ENCODE data around the gene AGBL4.

The AGBL4 gene

DNA sequence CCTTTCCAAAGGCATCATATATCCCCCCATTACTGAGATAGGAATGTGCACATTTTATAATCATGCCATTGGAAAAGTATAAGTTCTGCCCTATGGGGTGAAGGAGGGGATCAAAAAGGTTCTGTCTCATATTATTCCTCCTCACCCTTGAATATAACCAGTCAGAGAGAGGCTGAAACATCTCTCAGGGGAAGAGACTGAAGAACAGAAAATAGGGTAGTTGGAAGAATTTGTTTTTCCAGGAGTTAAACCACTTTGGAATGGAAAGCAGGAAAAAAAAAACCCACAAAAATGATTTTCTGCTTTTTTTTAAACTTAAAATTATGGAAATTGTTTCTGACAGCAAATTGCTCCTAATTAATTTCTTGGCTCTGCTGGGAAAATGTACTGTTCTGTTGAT, 1194.3 kb downstream of the AGBL4 start:
- DNase-seq (ENCODE audit: low read depth) = no peak

DNA sequence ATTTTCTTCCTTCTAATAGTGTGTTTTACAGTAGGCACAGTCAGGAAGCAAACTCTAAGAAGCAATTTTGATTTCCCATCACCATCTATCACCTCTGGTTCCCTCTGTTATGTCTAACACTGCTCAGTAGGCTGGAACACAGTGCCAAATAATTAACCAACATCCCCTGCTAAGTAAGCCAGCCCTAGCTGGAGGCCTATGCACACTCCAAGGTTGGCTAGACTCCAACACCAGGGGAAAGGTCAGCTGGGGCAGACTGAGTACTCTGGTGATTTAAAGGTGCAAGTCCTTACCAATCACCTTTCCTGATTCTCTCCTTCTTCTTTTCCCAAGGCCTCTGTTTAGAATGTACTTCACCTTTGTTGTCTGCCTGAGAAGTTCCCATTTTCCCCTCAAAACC, 1200.6 kb downstream of the AGBL4 start:
- no peak for DNase-seq (ENCODE audit: low read depth)

DNA sequence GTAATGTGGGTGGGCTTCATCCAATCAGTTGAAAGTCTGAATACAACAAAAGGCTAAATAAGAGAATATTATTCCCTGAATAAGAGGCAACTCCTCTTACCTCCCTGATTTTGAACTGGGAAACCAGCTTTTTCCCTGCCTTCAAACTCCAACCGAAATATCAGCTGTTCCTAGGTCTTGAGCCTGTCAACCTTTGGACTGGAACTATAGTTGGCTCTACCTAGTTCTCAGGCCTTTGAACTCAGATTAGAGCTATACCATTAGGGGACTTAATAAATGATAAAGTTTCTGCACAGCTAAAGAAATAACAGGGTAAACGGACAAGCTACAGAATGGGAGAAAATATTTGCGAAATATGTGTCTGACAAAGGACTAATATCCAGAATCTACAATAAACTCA, 1203.3 kb downstream of the AGBL4 start:
- DNase-seq (ENCODE audit: low read depth) = no peak

DNA sequence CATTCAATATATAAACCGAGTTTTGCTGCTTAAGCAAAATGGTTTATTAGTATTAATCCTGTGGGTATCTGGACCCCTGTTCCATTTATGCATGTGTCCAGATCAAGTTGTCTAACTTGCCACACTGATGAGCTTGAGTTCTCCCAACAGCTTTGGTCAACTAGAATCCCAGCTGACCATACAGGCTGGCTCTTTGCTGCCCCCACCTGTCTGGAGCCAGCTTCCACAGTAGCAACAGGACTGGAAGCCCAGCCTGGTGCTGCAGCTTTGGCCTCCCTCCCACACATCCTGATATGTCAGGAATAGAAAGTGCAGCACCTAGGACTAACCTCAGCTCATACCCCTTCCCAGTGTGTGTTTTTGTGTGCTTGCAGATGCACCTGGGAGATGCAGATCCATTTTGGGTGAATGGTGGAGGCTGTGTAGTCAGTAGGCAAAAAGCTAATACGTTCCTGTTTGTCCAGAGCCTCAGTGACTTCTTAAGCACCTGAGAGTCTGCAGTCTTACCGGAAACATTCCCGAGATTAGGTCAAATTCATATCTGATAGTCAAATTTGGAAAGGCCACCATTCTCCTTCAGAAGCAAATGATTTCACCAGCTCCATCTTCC, 1206.1 kb downstream of the AGBL4 start:
- DNase-seq (ENCODE audit: low read depth) = peak; percentile 14

DNA sequence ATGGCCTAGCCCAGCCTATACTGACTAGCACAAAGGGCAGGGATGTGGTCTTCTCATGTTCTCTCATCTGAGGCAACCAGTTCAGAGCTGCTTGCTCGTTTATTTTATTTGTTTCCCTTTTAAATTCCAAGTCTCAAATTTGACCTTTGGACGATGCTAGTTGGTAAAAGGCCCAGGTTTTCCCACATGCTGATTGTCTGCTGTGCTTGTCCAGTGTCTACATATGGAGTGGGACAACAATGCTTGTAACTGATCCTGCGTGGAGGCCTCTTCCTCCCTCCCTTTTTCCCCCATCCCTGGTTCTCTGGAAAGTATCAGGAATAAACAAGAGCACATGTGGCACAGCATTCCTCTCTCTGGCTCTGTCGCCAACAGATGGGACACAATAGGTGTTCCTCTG, 1213.0 kb downstream of the AGBL4 start:
- no peak for DNase-seq (ENCODE audit: low read depth)

DNA sequence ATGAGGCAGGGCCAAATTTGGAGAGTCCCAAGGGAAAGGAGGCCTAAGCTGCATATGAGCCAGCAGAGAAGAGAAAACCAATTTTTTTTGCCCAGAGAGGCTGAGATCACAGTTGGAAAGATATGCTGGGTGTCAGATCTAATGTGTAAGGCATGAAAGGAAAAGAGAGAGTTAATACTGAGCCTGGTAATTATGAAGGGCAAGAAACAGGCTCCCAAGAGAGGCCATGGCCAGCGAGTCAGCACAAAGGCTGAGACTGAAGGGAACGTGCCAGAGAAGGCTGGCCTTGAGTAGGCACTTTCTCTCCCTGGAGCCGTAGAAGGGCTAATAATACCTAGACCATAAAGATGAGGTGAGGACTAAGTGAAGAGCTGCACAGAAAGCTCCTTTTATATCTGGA, 1215.3 kb downstream of the AGBL4 start:
- no peak for DNase-seq (ENCODE audit: low read depth)

DNA sequence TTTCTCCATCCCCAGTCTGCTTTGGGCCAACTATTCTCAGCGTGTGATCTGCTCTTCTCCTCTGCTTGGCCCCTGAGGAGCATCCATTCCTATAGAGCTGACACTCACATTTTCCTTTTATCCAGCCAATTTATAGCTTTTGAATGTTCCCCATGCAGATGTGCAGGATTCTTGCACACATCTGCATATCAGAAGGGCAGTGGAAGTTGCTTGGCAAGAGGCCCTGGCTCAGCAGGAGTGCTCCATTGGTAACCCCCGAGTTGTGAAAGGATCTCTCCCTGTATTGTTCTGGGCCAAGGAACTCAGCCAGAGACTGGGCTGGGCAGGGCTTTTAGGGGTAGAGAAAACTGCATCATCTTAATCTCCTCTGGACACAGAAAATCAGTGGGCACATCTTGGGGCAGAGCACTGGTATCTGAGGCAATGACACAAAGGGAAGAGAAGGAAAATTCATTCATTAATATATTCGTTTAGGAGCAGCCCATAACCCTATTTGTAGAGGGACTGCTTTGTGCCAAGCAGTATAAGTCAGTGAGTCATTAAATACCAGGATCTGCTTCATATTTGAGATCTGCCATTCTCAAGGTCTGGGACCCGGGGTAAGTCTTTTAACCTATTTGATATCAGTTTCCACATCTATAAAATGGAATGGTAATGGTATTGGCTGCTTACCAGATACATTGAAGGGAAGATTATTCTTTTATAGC, 1216.0 kb downstream of the AGBL4 start:
- DNase-seq (ENCODE audit: low read depth) = no peak

DNA sequence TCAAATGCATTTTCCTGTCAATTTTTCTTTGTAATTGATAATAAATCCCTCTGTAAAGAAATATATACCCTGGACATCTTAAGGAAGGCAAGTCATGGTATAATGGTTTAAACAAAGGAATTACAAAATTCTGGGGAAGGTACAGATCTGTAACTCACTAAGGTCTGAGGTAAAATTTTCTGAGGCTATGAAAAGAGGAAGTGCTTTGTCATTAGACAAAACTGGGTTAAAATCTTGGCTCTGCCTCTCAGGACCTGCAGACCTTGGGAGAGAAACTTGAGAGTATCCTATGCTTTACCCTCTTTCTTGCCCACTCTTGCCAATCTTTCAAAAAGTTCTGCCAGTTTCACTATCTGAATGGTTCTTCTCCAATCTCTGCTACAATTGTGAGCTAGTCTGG, 1220.3 kb downstream of the AGBL4 start:
- DNase-seq (ENCODE audit: low read depth) = no peak

DNA sequence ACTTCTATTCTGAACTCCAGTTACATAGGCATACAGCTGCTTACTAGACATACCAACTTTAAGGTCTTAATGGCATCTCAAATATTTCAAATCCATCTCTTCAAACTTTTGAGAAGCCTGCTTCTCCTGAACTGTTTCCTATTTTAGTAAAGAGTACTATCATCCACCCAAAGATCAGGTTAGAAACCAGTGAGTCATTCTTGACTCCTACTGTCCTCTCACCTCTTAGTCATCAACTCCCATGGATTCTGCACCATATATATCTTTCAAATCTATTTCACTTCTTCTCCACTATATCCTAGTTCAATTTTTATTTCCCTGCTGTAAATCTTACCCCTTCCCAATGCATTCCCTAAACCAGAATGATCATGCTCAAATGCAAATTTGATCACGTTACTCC, 1228.9 kb downstream of the AGBL4 start:
- no peak for DNase-seq (ENCODE audit: low read depth)

DNA sequence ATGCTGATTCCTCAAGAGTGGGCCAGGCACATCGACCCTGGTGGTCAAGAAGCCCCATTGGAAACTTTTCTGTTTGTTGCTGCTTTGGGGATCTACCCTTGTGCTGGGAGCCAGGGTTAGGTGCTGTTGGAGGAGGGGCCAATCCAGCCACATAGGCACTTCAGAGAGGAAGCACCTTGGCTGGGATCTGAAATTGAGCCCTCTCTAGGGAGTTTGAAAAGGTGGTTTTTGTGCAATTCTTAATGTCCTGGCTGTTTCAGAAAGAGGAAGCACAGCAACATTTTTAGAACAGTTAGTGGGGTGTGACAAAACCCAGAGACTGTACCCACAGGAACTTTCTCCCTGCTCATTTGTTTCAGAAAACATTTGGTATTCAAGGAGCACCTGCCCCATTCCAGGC, 1229.9 kb downstream of the AGBL4 start:
- DNase-seq (ENCODE audit: low read depth) = no peak

DNA sequence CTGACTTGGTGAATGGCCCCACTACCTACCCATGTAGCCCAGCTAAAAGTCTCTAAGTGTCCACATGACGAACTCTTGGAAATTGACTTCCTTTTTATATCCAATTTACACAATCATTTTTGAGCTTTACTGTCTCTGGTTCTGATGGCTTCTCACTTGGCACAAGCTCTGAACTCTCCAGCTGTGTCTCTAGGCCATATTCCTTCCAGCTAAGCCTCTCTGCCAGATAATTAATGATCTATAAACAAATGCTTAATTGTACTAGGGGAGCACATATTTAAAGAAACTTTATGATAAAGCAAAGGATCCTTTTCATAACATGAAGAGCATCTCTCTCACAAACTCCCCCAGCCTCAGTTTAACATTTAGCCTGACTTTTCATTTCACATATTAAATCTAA, 1230.8 kb downstream of the AGBL4 start:
- no peak for DNase-seq (ENCODE audit: low read depth)

DNA sequence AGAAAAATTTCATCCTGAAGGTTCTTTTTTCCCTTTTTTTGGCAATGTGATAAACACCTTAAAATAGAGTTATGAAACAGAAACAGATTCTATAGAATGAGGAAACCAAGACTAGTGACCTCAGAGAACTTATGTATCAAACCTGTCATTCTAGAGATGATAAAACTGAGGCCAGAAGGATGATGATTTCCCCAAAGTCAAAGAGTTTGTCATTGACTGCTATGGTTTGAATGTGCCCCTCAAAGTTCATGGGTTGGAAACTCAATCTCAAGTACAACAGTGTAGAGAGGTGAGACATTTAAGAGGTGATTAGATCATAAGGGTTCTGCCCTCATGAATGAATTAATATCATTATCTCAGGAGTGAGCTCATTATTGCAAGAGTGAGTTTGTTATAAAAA, 1233.4 kb downstream of the AGBL4 start:
- no peak for DNase-seq (ENCODE audit: low read depth)

DNA sequence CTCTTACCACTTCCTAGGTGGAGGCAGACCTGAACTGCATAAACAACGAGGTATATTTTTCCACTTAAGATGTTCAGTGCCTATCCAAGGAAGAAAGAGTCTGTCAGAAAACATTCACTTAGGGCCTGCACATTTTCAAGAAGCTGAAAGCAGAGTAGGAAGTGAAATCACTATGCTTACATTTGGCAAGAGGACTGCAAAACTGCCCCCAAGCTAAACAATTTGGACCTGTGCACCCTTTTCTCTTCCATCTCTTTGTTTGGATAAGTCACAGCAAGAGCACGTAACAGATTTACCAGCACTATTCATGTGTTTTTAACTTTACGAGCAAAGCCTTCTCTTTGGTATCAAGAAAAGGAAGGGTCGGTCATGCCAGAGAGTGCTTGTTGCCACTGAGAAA, 1233.9 kb downstream of the AGBL4 start:
- no peak for DNase-seq (ENCODE audit: low read depth)

DNA sequence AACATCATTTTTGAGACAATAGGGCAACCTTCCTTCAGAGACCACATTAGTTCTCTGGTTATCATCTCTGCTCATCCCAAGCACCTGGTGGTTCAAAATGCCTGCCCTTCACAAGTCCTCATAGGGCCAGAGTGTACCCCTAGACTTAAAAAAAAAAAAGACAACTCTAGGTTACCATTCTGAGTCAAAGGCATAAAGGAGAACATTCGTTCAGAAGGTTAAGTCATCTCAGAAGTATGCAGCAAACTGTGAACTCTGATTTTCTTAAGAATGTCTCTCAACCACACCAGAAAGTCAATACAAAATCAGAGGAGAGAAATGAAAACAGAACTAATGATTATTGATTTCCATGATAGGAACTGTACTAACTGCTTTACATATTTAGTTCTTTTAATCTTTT, 1237.9 kb downstream of the AGBL4 start:
- DNase-seq (ENCODE audit: low read depth) = no peak

DNA sequence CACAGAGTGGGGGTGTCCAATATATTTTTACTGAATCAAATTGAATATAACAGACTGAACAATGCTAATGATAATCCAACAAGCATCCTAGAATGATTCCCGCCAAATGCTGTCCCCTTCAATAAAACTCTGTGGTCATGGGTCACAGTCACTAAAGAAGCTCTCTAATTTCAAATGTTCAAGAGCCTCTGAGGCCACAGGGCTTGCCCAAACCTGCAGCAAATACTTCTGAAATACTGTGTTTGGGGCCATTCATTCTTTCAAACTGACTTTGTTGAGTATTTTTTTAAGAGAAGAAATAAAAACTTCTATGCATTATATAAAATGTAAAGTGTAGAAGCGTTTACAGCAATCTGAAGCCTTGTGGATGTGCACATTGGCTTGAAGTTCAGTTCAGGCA, 1239.5 kb downstream of the AGBL4 start:
- DNase-seq (ENCODE audit: low read depth) = no peak

DNA sequence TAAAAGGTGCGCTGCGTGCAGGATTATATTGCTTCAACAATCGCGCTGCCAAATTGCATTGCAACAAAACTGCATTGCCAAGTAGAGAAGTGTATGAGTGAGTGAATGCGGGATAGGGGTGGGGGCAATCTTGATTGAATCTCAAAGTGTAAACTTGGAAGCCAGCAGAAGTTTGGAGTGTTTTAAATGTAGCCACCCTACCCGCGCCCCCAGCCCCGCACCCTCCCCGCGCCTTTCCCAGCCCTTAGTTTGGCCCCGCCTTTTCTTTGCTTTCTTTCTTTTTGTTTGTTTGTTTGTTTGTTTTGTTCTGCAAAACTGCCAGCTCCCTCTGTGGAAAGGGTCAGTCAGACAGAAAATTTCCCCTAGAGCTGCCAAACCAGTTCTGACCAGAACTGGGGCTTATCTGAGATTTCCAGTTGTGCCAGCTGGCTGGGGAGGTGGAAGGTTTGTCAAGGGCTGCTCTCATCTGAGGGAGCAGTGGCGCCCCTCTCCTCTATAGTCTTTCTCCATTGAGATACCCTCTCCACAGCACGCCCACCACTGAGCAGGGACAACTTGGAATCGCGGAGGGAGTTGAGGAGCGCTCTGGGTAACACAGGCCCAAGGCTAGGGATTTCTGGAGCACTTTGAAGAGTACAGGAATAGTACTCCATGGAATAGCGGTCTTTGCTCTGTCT, 1246.4 kb downstream of the AGBL4 start:
- DNase-seq (ENCODE audit: low read depth) = no peak

DNA sequence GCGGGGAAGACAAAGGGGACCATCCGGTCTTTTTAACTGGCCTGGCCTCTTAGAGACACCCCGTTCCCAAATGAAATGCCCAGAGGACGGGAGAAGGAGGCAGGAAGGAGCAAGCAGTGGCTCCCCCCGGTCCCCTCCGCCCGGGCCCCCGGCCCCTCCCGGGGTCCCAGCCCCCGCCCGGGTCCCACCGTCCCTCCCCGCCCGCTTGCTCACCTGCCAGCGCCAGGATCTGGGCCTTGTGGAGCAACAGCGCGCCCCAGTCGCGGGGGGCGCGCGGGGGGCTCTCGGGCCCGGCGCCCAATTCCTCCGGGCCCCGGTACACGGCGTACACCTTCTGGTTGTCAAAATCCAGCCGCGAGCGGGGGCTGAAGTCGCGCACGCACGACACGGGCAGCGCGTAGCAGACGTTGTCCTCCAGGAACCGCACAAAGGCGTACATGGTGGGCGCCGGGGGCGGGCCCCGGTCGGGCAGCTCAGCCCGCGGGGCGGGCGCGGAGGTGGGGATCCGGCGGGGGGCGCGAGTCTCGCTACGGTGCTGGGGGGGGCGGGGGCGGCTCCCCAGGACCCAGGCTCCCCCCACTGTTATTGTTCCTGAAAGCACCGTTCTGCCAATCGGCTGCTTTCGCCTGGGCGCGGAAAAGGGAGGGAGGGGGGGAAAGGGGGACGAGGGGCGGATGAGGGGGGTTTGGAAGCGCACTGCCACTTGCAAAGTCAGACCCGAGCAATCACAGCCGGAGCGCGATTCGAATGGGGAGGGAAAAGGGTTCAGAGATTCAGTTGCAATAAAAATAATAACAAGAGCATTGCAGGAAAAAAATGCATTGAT, 1247.1 kb downstream of the AGBL4 start, which contains the start of gene BEND5:
BEND5 (minus strand) TSS at position 499 of the 826 bp plus-strand sequence; CDS start at position 439, 60 bp downstream.
- DNase-seq (ENCODE audit: low read depth) = no peak

DNA sequence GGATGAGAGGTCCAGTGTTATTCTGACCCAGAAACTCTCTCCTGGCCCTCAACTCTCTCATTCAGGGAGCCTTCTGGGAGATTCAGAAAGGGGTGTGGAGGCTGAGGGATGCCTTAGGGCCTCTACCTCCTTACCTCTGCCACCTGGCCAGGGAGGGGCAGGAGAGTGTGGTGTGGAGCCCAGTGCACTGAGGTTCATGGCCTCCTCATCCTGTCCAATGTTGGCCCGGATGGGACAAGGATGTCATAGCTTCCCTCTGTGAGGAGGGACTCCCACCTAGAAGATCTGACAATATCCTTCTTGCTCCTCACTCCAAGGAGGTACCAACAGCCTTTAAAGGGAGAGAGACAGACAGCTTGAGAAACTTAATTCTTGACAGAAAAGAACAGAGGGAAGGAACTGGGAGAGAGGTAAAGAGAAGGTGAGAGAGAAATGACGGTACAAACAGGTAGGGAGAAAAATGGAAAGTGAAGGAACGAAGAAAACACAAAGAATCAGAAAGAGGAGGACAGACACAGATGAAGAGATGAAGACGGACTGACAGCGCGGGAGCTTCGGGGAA, 1247.8 kb downstream of the AGBL4 start:
- DNase-seq (ENCODE audit: low read depth) = no peak

DNA sequence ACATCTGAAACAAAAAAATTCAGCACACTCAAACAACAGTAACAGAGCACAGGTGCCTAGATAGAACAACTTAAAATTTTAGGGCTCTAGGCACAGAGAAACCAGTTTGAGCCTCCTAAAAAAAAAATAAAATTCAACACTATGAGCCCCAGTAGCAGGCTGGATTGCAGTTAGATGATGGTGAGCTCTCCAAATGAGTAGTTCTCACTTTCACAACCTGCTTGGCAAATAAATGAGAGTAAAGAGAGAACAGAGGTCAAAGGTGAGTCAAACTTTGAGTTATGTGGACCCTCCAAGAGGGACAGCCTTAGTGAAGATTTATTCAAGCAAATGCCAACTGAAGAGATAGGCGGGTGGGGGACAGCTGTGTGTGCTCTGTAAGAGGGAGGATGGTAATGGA, 1250.6 kb downstream of the AGBL4 start:
- no peak for DNase-seq (ENCODE audit: low read depth)

DNA sequence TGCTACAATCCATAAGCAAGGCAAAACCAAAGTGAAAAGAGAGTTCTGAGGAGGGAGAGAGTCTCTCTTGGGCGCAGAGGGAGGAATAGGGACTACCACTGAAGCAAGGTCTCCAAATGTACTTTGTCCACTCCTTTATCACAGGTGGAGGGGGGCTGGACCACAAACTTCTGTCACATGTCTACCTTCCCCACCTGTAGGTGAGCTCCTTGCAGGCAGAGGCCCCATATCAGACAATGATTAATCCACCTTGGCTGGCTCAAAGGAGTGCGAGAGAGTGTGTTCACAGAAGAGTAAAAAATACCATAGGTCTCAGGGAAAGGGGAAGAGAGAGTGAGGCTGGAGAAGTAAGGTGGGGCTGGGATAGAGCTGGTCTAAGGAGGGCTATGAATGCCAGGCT, 1251.5 kb downstream of the AGBL4 start:
- DNase-seq (ENCODE audit: low read depth) = no peak

DNA sequence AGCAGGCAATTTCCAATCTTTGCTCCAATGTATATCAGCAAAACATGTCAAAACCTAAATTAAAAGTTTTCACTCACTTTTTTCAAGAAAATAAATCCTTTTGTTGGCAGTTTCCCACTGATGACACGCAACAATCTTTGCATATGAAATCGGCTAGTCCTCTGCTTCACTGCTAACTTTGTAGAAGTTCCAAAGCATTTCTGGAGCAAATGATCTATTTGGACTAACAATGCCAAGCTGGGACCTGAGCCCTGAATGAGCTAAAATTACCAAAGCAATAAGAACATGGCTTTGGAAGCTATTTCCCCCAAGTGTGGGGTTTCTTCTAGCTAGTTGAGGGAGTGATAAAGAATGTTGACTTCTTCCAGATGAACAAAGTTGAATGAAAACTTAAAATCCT, 1252.2 kb downstream of the AGBL4 start:
- DNase-seq (ENCODE audit: low read depth) = no peak

DNA sequence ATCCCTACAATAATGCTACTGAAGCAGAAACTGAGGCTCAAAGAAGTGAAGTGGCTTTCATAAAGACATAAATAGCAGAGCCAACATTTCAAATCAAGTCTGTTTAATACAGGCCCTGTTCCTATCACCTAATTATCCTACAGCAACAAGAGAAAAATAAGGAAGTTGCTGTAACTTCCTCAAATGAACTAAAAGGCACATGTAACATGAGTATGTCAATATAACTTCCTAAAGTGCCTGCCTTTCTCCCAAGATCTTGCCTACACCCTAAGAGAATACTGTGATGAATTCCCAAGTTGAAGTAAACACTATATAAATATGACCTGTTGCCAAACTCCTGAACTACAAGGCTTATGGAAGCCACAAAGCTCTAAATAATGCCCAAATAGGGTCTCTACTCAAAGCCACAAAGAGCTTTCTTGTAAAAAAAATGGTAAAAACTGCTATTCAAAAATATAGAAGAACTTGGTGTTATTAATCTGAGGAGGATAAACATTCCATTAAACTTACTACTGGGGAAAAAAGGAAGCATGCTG, 1255.7 kb downstream of the AGBL4 start:
- DNase-seq (ENCODE audit: low read depth) = no peak

Data from non-pigmented ciliary epithelial cell (primary cell).